GM12875 (cell line): ENCODE measurements around the gene CTSE.

Source experiments
- H3K4me3 ChIP-seq: one replicate; pipeline ENCODE4 v1.5.1; 2011; ENCODE audit warnings: low read depth, low read length, control low read depth
- TF ChIP-seq, protein P1 (sequence below): IDR thresholded peaks from 2 replicates; pipeline ENCODE4 v1.5.1; 2011; ENCODE audit warnings: low read depth, mild to moderate bottlenecking, control low read depth, inconsistent platforms, low read length, moderate library complexity, borderline replicate concordance; ENCODE audit not compliant: insufficient read depth

Gene CTSE

GRCh38 chr1:206050655-206051235 lies 27.1 kb upstream of the CTSE start:
- H3K4me3 ChIP-seq: no peak overlapping the region
- TF ChIP-seq, protein P1, sequence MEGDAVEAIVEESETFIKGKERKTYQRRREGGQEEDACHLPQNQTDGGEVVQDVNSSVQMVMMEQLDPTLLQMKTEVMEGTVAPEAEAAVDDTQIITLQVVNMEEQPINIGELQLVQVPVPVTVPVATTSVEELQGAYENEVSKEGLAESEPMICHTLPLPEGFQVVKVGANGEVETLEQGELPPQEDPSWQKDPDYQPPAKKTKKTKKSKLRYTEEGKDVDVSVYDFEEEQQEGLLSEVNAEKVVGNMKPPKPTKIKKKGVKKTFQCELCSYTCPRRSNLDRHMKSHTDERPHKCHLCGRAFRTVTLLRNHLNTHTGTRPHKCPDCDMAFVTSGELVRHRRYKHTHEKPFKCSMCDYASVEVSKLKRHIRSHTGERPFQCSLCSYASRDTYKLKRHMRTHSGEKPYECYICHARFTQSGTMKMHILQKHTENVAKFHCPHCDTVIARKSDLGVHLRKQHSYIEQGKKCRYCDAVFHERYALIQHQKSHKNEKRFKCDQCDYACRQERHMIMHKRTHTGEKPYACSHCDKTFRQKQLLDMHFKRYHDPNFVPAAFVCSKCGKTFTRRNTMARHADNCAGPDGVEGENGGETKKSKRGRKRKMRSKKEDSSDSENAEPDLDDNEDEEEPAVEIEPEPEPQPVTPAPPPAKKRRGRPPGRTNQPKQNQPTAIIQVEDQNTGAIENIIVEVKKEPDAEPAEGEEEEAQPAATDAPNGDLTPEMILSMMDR: no peak

DNA sequence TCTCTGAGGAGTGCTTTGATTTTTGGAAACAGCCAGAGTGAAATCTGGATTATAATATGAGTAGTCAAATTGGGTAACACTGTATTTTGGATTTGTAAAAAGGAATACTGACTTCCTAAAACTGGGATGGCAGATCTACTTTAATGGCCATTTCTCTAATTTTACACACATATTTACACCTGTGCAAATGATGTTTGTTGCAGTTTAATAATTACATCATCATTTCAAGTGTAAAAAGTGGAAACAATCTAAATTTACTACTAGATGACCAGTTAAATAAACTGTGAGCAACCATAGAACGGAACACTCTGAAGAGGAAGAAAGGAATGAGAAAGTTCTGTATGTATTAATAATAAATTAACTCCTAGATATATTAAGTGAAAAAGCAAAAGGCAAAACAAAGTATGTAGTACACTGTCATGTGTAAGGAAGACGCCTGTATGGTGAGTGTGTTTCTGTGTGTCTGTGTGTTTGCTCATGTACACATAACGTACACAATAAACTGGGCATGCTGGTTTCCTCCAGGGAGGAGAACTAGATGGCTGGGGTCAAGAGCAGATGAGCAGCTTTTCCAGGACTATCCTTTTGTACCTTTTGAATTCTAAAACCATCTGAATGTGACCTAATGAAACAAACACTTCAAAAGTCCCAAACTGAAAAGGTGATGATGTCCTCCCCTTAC lies 26.4 kb upstream of the CTSE start:
- H3K4me3 ChIP-seq: no peak overlapping the region
- TF ChIP-seq, protein P1: no peak

DNA sequence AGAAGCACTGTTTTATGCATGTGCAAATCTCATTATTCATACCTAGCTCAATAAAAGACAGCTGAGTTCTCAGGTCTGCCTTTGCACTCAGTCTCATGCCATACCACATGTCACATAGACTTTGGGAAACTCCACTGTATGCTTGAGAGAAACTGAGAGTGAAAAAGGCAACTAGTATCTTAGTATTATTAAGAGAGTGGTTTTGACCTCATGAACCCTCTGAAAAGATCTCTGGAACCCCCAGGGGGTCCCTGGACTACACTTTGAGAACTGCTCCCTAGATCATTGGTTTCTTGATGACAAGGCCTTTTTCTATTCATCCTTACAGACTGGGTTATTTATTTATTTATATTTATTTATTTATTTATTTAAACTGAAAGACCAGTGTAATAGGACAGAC lies 25.6 kb upstream of the CTSE start:
- TF ChIP-seq, protein P1: no peak

DNA sequence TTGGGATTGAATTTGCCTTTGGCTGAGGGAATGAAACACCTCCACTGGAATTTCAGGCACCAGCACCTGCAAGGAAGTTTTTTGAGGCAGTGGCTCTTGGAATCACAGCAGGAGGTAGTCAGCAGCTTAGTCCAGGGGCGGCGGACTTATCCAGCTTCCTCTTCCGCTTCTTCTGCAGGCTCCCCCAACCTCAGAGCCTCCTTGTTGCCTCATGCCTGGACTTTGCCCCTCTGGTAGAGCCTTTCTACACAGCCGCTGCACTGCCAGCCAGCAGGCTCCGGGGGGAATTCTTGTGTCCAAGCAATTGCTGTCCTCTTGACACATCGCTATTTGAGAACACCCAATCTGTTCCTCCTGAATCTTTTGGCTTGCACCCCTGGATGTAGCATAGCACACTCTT lies 24.9 kb upstream of the CTSE start:
- no peak overlapping the region for H3K4me3 ChIP-seq
- TF ChIP-seq, protein P1: no peak

More for the DNA sequence above, 25.6 kb upstream of the CTSE start:
- H3K4me3 ChIP-seq: no peak overlapping the region

- TF ChIP-seq, protein P1: no peak
- H3K4me3 ChIP-seq: no peak overlapping the region
Observed at GRCh38 chr1:206047271-206047670, 23.6 kb upstream of the CTSE start.

DNA sequence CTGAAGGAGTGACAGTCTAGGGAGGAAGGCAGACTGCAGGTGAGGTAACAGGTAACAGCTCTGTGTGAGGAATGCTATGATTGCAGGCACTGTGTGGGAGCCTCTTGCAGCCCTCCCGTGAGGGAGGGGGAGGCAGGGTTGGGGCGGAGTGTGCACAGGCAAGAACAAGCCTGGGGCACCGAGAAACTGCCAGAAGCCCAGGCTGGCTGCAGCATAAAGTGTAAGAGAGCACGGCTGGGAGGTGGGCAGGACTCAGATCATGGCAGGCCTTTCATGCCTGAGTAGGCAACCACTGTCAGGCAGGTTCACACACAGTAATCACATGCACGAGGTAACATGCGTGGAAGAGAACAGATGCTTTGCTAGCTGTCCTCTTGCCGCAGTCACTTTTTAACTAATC lies 17.9 kb upstream of the CTSE start:
- TF ChIP-seq, protein P1: no peak
- H3K4me3 ChIP-seq: no peak overlapping the region

DNA sequence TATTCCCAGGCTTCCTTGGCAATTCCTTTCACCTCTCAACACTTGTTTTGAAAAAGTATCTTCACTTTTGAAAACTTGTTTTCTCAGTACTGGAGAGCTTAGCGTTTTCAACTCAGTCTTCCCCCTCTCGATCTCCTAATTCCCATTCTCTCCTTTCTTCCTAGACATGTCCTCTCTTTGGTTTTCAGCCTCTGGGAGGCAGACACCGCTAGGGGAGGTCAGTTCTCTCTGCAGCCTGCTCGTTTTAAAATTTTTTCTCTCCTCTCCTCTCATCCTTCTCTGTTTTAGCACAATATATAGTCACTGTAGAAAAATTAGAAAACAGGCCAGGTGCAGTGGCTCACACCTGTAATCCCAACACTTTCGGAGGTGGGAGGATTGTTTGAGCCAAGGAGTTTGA lies 16.6 kb upstream of the CTSE start:
- no peak overlapping the region for H3K4me3 ChIP-seq
- TF ChIP-seq, protein P1: no peak
